Liver (tissue), 3 donors: Measurements from ENCODE around the gene GINS2.

Experiments used
- EGR1 ChIP-seq, 2 donors: IDR thresholded peaks; 2 replicates each; pipeline ENCODE4 v1.6.1; 2016 to 2018; ENCODE audit warnings: antibody characterized with exemption in 2 of 2, low read depth in 2 of 2
- RXRA ChIP-seq, 2 donors: IDR thresholded peaks; 2 replicates each; pipeline ENCODE4 v1.6.1; 2017 to 2018; ENCODE audit warnings: antibody characterized with exemption in 2 of 2, mild to moderate bottlenecking in 1 of 2
- TAF1 ChIP-seq: conservative IDR thresholded peaks from 2 replicates; pipeline ENCODE4 v1.6.1; 2016; ENCODE audit warnings: antibody characterized with exemption, mild to moderate bottlenecking
- TF ChIP-seq, protein P1 (sequence below): fragments of 150-350 bp; IDR thresholded peaks from 2 replicates; pipeline ENCODE4 v1.5.1; 2017; ENCODE audit warnings: improper control_type of control experiment, low read depth, low read length; ENCODE audit not compliant: missing input control
- donor health status: healthy.
- donor health status: healthy.

DNA sequence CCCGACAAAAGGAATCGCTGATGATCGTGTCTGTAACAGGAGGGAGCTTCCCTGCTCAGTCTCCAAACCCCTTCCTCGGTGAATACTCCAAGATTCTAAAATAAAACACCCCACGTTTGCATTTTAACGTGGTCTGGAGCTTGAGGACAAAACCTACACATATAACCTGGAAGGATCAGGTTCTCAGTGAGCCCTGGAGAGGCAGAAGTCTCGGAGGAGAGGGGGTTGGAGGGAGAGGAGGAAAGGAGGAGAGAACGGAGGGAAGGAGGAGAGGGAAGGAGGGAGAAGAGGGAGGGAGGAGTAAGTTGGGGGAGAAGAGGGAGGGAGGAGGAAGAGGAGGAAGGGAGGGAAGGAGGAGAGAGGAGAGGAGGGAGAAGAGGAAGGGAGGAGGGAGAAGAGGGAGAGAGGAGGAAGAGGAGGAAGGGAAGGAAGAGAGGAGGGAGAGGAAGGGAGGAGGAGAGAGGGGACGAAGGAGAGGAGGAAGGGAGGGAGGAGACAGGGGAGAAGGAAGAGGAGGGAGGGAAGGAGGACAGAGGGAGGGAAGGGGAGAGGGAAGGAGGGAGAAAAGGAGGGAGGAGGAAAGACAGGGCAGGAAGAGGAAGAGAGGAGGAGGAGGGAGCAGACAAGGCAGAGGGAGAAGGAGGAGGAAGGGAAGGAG lies 27.4 kb upstream of the GINS2 start:
- TF ChIP-seq EGR1 (IDR thresholded peaks at IDR 0.05; ENCODE audit: low read depth in 2 of 2) = no peak
- TF ChIP-seq, protein P1, sequence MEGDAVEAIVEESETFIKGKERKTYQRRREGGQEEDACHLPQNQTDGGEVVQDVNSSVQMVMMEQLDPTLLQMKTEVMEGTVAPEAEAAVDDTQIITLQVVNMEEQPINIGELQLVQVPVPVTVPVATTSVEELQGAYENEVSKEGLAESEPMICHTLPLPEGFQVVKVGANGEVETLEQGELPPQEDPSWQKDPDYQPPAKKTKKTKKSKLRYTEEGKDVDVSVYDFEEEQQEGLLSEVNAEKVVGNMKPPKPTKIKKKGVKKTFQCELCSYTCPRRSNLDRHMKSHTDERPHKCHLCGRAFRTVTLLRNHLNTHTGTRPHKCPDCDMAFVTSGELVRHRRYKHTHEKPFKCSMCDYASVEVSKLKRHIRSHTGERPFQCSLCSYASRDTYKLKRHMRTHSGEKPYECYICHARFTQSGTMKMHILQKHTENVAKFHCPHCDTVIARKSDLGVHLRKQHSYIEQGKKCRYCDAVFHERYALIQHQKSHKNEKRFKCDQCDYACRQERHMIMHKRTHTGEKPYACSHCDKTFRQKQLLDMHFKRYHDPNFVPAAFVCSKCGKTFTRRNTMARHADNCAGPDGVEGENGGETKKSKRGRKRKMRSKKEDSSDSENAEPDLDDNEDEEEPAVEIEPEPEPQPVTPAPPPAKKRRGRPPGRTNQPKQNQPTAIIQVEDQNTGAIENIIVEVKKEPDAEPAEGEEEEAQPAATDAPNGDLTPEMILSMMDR = no peak
- TF ChIP-seq TAF1 = no peak
- no peak for TF ChIP-seq RXRA (IDR thresholded peaks at IDR 0.05)
